Measurements from ENCODE around the gene TBX6.

The TBX6 gene

DNA sequence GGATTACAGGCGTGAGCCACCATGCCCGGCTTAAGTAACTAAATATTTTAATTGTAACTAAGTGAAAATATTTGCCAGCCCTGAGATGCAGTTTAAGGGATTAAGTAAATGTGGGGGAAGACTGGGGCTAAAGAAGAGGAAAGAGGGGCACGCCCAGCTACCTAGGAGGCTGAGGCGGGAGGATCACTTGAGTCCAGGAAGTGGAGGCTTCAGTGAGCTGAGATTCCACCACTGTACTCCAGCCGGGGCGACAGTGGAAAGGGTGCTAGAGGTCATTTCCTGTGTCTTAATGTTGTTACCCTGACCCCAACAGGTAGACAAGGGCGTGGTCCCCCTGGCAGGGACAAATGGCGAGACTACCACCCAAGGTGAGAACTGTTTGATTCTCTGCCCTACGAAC, 23.4 kb downstream of the TBX6 start (continued):
- TF ChIP-seq GLIS3 (CRISPR knock-in tag; IDR thresholded peaks at IDR 0.05) (no peak), ARNTL (CRISPR knock-in tag; IDR thresholded peaks at IDR 0.05; ENCODE audit: borderline replicate concordance, low read depth) (no peak), TCF4 (CRISPR knock-in tag; IDR thresholded peaks at IDR 0.05; ENCODE audit: borderline replicate concordance) (no peak), ZNF70 (CRISPR knock-in tag; IDR thresholded peaks at IDR 0.05) (no peak)

DNA sequence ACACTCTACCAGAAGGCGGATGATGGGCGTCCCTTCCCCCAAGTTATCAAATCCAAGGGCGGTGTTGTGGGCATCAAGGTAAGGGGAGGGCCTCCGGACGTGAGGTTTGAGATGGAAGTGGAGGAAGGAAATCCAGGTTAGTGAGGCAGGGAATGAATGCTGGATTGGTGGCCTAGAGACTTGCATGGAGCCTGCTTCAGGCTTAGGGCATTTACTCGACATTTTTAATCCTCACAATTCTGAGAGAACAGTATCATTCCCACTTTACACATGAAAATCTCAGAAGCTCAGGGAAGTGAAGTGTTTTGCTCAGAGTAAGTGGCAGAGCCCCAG, 24.2 kb downstream of the TBX6 start:
- no peak for TF ChIP-seq ZNF565 (CRISPR knock-in tag; conservative IDR thresholded peaks at IDR 0.05; ENCODE audit: low read depth)
- no peak for TF ChIP-seq PPARA (CRISPR knock-in tag; IDR thresholded peaks at IDR 0.05; ENCODE audit: borderline replicate concordance)
- TF ChIP-seq, protein P1, sequence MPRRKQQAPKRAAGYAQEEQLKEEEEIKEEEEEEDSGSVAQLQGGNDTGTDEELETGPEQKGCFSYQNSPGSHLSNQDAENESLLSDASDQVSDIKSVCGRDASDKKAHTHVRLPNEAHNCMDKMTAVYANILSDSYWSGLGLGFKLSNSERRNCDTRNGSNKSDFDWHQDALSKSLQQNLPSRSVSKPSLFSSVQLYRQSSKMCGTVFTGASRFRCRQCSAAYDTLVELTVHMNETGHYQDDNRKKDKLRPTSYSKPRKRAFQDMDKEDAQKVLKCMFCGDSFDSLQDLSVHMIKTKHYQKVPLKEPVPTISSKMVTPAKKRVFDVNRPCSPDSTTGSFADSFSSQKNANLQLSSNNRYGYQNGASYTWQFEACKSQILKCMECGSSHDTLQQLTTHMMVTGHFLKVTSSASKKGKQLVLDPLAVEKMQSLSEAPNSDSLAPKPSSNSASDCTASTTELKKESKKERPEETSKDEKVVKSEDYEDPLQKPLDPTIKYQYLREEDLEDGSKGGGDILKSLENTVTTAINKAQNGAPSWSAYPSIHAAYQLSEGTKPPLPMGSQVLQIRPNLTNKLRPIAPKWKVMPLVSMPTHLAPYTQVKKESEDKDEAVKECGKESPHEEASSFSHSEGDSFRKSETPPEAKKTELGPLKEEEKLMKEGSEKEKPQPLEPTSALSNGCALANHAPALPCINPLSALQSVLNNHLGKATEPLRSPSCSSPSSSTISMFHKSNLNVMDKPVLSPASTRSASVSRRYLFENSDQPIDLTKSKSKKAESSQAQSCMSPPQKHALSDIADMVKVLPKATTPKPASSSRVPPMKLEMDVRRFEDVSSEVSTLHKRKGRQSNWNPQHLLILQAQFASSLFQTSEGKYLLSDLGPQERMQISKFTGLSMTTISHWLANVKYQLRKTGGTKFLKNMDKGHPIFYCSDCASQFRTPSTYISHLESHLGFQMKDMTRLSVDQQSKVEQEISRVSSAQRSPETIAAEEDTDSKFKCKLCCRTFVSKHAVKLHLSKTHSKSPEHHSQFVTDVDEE (CRISPR knock-in tag; IDR thresholded peaks at IDR 0.05), result no peak
- no peak for TF ChIP-seq ISL1 (CRISPR knock-in tag; IDR thresholded peaks at IDR 0.05)
- no peak for TF ChIP-seq ARNTL (CRISPR knock-in tag; IDR thresholded peaks at IDR 0.05; ENCODE audit: borderline replicate concordance, low read depth)
- TF ChIP-seq, protein P2, sequence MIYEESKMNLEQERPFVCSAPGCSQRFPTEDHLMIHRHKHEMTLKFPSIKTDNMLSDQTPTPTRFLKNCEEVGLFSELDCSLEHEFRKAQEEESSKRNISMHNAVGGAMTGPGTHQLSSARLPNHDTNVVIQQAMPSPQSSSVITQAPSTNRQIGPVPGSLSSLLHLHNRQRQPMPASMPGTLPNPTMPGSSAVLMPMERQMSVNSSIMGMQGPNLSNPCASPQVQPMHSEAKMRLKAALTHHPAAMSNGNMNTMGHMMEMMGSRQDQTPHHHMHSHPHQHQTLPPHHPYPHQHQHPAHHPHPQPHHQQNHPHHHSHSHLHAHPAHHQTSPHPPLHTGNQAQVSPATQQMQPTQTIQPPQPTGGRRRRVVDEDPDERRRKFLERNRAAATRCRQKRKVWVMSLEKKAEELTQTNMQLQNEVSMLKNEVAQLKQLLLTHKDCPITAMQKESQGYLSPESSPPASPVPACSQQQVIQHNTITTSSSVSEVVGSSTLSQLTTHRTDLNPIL (CRISPR knock-in tag; IDR thresholded peaks at IDR 0.05; ENCODE audit: low read depth), result no peak
- TF ChIP-seq CSDC2 (CRISPR knock-in tag; IDR thresholded peaks at IDR 0.05), result no peak
- ATAC-seq, result no peak

DNA sequence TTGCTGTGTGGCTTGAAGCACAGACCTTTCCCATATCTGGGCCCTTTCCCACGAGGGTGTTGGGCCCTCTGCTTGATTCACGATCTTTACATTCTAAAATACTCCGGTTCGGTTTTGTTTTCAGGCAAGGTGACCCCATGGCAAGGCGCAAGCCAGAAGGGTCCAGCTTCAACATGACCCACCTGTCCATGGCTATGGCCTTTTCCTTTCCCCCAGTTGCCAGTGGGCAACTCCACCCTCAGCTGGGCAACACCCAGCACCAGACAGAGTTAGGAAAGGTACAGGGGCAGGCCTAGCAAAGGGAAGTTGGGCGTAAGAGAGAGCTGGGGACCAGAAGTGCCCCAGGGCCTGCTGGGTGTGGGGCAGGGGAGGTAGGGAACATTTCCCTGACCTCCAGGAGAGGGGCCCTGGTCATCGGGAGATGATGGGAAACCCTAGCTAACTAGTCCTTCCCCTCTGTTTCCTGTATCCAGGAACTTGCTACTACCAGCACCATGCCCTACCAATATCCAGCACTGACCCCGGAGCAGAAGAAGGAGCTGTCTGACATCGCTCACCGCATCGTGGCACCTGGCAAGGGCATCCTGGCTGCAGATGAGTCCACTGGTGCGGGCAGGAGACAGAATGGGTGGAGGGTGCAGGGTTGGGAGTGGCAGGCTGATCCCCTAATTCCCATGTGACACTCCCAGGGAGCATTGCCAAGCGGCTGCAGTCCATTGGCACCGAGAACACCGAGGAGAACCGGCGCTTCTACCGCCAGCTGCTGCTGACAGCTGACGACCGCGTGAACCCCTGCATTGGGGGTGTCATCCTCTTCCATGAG, 24.8 kb downstream of the TBX6 start:
- no peak for ATAC-seq
- no peak for TF ChIP-seq ZNF565 (CRISPR knock-in tag; conservative IDR thresholded peaks at IDR 0.05; ENCODE audit: low read depth)
- no peak for TF ChIP-seq TOX (CRISPR knock-in tag; IDR thresholded peaks at IDR 0.05; ENCODE audit: borderline replicate concordance)

DNA sequence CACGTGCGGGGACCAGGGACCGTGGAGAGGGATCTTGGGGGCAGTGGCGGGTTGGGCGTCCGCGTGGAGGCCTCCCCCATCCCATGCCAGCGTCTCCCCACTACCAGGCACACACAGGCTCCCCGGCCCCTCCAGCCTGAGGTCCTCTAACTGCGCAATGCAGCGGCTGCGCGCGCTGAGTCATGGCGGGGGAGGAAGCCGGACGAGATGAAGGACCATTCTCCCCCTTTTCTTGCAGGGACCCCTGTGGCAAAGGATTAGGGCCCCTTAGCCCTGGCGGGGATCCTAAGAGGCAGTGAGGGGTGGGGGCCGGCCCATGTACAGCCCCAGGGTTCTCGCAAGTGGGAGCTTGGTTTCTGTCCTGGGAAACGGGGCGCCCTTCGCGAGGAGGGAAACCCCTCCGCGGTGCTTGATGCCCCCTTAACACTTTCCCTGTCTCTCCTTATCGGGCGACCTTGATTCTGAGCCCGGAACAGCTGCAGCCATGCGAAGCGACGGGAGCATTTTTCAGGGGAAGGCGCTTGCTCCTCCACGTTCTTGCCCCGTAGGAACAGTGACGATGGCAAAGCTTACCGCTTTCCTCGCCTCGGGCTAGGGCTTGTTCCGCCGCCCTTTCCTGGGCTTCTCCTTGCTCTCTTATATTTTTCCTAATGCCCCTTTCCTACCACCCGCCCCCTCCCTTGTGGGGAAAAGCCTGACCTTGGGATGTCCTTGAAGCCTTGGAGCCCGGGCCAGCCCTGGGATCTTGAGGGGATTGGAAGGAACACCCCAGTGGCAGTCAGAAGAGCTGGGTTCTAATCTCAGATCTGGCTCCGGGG, 25.6 kb downstream of the TBX6 start:
- TF ChIP-seq ZFP3 (CRISPR knock-in tag; IDR thresholded peaks at IDR 0.05) (no peak), RARB (CRISPR knock-in tag; IDR thresholded peaks at IDR 0.05) (no peak)
- peak; percentile 41 for ATAC-seq

DNA sequence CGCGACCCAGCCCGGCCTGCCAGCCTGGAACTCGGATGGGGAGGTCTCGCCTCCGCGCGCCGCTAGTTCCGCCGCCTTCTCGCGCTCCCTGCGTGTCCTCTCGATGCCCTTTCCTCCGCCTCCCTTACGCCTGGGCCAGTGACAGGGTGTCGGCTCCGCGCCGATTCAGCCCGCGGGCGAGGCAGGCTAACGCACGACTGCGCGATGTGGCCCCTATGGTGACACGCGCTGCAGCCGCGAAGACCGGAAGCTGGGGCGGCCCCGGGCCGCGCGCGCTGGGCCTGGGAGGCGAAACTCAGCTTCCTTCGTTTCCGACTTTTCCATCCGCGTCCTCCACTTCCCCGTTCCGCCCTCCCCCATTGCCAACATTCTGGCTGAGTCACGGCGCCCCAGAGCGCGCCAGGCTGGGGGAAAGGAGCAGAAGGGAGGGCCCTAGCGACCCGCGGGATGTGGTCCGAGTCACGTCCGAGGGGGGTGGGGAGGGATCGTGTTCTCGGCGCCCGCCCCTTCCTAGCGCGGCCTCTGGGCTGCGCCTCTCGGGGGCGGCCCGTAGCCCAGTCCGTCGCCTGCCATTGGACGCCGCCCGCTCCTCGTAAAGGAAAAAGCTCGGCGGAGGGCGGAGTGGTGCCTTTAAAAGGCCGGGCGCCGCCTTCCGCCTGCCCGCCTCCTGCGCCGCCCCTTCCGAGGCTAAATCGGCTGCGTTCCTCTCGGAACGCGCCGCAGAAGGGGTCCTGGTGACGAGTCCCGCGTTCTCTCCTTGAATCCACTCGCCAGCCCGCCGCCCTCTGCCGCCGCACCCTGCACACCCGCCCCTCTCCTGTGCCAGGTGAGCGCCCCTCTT, 26.4 kb downstream of the TBX6 start, which contains the start of gene ALDOA:
Gene ALDOA (plus strand): TSS at position 659 of the 841 bp plus-strand sequence. CDS start 1,138 bp downstream, outside the sequence.
- peak; percentile 91 for ATAC-seq
- TF ChIP-seq ZC3H10 (CRISPR knock-in tag; IDR thresholded peaks at IDR 0.05) (0 out of 2 replicates have a peak, but pooled peaks have one; percentile 19), ARNTL (CRISPR knock-in tag; IDR thresholded peaks at IDR 0.05; ENCODE audit: borderline replicate concordance, low read depth) (no peak), ISL1 (CRISPR knock-in tag; IDR thresholded peaks at IDR 0.05) (no peak), TOX (CRISPR knock-in tag; IDR thresholded peaks at IDR 0.05; ENCODE audit: borderline replicate concordance) (no peak), ZFP3 (CRISPR knock-in tag; IDR thresholded peaks at IDR 0.05) (peak; percentile 67; the same call in 1 of the 2 replicates), CSDC2 (CRISPR knock-in tag; IDR thresholded peaks at IDR 0.05) (0 out of 2 replicates have a peak, but pooled peaks have one; percentile 34)
- TF ChIP-seq, protein P3, sequence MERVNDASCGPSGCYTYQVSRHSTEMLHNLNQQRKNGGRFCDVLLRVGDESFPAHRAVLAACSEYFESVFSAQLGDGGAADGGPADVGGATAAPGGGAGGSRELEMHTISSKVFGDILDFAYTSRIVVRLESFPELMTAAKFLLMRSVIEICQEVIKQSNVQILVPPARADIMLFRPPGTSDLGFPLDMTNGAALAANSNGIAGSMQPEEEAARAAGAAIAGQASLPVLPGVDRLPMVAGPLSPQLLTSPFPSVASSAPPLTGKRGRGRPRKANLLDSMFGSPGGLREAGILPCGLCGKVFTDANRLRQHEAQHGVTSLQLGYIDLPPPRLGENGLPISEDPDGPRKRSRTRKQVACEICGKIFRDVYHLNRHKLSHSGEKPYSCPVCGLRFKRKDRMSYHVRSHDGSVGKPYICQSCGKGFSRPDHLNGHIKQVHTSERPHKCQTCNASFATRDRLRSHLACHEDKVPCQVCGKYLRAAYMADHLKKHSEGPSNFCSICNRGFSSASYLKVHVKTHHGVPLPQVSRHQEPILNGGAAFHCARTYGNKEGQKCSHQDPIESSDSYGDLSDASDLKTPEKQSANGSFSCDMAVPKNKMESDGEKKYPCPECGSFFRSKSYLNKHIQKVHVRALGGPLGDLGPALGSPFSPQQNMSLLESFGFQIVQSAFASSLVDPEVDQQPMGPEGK (CRISPR knock-in tag; IDR thresholded peaks at IDR 0.05; ENCODE audit: borderline replicate concordance), result peak; percentile 52; the same call in 1 of the 2 replicates
- TF ChIP-seq, protein P1 (CRISPR knock-in tag; IDR thresholded peaks at IDR 0.05), result peak; percentile 39; the same call in 1 of the 2 replicates
